Right lobe of liver (tissue), 6 donors: ENCODE data around the gene CNTNAP5. TPM values are rescaled to one million over a fixed set of nuclear protein-coding genes. Genes with fewer than 3 reads are reported as not detected.

Experiments
- ATAC-seq, 4 donors: fragments of 200-7000 bp; cut with Tn5 transposase; one replicate each; pipeline ENCODE4 v1.9.1; 2020; ENCODE audit warnings: mild to moderate bottlenecking in 4 of 4, moderate library complexity in 4 of 4
- DNase-seq, 3 donors: peaks; one replicate each; pipeline ENCODE4 v3.0.0-alpha.2; 2020
- H3K27ac ChIP-seq, 3 donors: fragments of 200-600 bp; one replicate each; pipeline ENCODE4 v1.8.0; 2022
- H3K27me3 ChIP-seq, 2 donors: fragments of 200-600 bp; one replicate each; pipeline ENCODE4 v1.8.0; 2022
- H3K36me3 ChIP-seq, 4 donors: fragments of 200-600 bp; sonication (generic) in 1 of 4; one replicate each; pipeline versions ENCODE4 v1.5.1 to v1.8.0; 2017 to 2022; ENCODE audit warnings: control low read depth in 1 of 4
- H3K4me1 ChIP-seq, 4 donors: fragments of 200-600 bp; sonication (generic) in 1 of 4; one replicate each; pipeline versions ENCODE4 v1.5.1 to v1.8.0; 2017 to 2022; ENCODE audit warnings: control low read depth in 1 of 4
- H3K4me3 ChIP-seq, 3 donors: fragments of 200-600 bp; one replicate each; pipeline ENCODE4 v1.8.0; 2022
- H3K9me3 ChIP-seq, 4 donors: fragments of 200-600 bp; sonication (generic) in 1 of 4; one replicate each; pipeline versions ENCODE4 v1.5.1 to v1.8.0; 2017 to 2022; ENCODE audit warnings: control low read depth in 1 of 4
- CTCF ChIP-seq, 4 donors: fragments of 200-600 bp in 3 of 4; fragments of 450-650 bp in 1 of 4; IDR thresholded peaks; one replicate each; pipeline versions ENCODE4 v1.5.1 to v1.8.0; 2016 to 2022; ENCODE audit warnings: antibody characterized with exemption in 4 of 4, mild to moderate bottlenecking in 2 of 4
- POLR2A ChIP-seq: fragments of 450-650 bp; IDR thresholded peaks from one replicate; pipeline ENCODE4 v1.6.1; 2017; ENCODE audit warnings: antibody characterized with exemption, mild to moderate bottlenecking
- WGBS: methylation state at CpG from one replicate; pipeline ENCODE4 v1.1.6; 2018; ENCODE audit warnings: low coverage, low lambda C conversion rate; ENCODE audit not compliant: insufficient coverage; ENCODE audit errors: missing lambda C conversion rate; 5-methylcytosine and 5-hydroxymethylcytosine counted together
- intact Hi-C, 2 donors: fragments of 100-400 bp; cut with DNase I; formaldehyde crosslinking; loops; one replicate each; pipeline versions ENCODE4 v1.11.2 to v1.14.1; 2022
- total RNA-seq, 6 experiments: library from RNA; depleted of rRNA in 2 of 6; stranded (reverse); fragments of >200 nt in 2 of 6; fragmentation: NEBNext Ultra II Directional in 3 of 6; extraction: Animal tissue kit (Norgen Biotek cat#: 25700) in 3 of 6; gene quantifications; one replicate each; pipeline versions ENCODE4 v1.1.0 to v1.2.4, GENCODE V29; 2016 to 2023
- donor health status: DM: no; HTN: yes; CAD: no.
- donor health status: DM: no; HTN: no; CAD: no.
- donor health status: DM: no; HTN: no; CAD: no.
- donor health status: DM: no; HTN: yes; CAD: no.
- donor health status: DM: no; HTN: yes; CAD: no.

CNTNAP5 gene
- total RNA-seq, 6 experiments from 2014 or later, result not detected

- Histone ChIP-seq H3K4me1 (no peaks in the 10 kb centered on the region), H3K27ac (no peak overlapping the region), H3K4me3 (no peak overlapping the region), H3K27me3 (no peaks in the 10 kb centered on the region), H3K36me3 (no peaks in the 10 kb centered on the region), H3K9me3 (no peaks in the 10 kb centered on the region)
- TF ChIP-seq CTCF (IDR thresholded peaks at IDR 0.05), result no peak
- TF ChIP-seq POLR2A, result no peak
- no peak for DNase-seq
- WGBS, result 53% methylated on average over 7 of the region's 7 CpGs
- intact Hi-C loops, result no loop called here
- no peak for ATAC-seq
Measured at GRCh38 chr2:124213977-124214587, 189.0 kb downstream of the CNTNAP5 start.

GRCh38 chr2:124246170-124246569 is 221.1 kb downstream of the CNTNAP5 start:
- H3K27me3 ChIP-seq, result no peaks in the 10 kb centered on the region
- H3K4me3 ChIP-seq, result no peak overlapping the region
- no peak overlapping the region for H3K27ac ChIP-seq
- intact Hi-C loops, result no loop called here
- ATAC-seq (no peak), DNase-seq (no peak)
- H3K36me3 ChIP-seq, result no peaks in the 10 kb centered on the region
- H3K9me3 ChIP-seq, result no peaks in the 10 kb centered on the region
- TF ChIP-seq CTCF (IDR thresholded peaks at IDR 0.05) (no peak), POLR2A (no peak)
- 67% methylated on average over 4 of the region's 4 CpGs for WGBS
- no peaks in the 10 kb centered on the region for H3K4me1 ChIP-seq

GRCh38 chr2:124248386-124248785 is 223.3 kb downstream of the CNTNAP5 start:
- ATAC-seq (no peak), DNase-seq (no peak)
- Histone ChIP-seq H3K27me3 (no peaks in the 10 kb centered on the region), H3K9me3 (no peaks in the 10 kb centered on the region), H3K4me3 (no peak overlapping the region), H3K36me3 (no peaks in the 10 kb centered on the region), H3K4me1 (no peaks in the 10 kb centered on the region), H3K27ac (no peak overlapping the region)
- TF ChIP-seq POLR2A (no peak), CTCF (IDR thresholded peaks at IDR 0.05) (no peak)
- intact Hi-C loops, result no loop called here

- no peaks in the 10 kb centered on the region for H3K27me3 ChIP-seq
- H3K4me3 ChIP-seq, result no peak overlapping the region
- TF ChIP-seq POLR2A, result no peak
- TF ChIP-seq CTCF (IDR thresholded peaks at IDR 0.05), result no peak
- no peaks in the 10 kb centered on the region for H3K9me3 ChIP-seq
- intact Hi-C loops, result no loop called here
- ATAC-seq (no peak), DNase-seq (no peak)
- H3K4me1 ChIP-seq, result no peaks in the 10 kb centered on the region
- no peaks in the 10 kb centered on the region for H3K36me3 ChIP-seq
- 43% methylated on average over 2 of the region's 2 CpGs for WGBS
- no peak overlapping the region for H3K27ac ChIP-seq
Measured at GRCh38 chr2:124250433-124250832, 225.3 kb downstream of the CNTNAP5 start.

GRCh38 chr2:124254621-124255020 is 229.5 kb downstream of the CNTNAP5 start:
- Histone ChIP-seq H3K4me1 (no peaks in the 10 kb centered on the region), H3K27ac (no peak overlapping the region), H3K36me3 (no peaks in the 10 kb centered on the region), H3K4me3 (no peak overlapping the region), H3K27me3 (no peaks in the 10 kb centered on the region), H3K9me3 (no peaks in the 10 kb centered on the region)
- DNase-seq (no peak), ATAC-seq (no peak)
- intact Hi-C loops, result no loop called here
- WGBS, result 64% methylated on average over 5 of the region's 5 CpGs
- TF ChIP-seq POLR2A (no peak), CTCF (IDR thresholded peaks at IDR 0.05) (no peak)
